Globus pallidus (tissue), 1 donor: Measurements from ENCODE around the gene PLA2G3.
"Not testable (repeated sequence)": the region's sequence is repeated elsewhere in the genome, so short reads cannot be mapped to it uniquely, and the experiment has no call there.

Experiments used
- DNase-seq: peaks from one replicate; pipeline ENCODE4 v3.0.0-alpha.2; 2015; ENCODE audit warnings: low spot score

Gene PLA2G3

GRCh38 chr22:31122532-31123291 lies 17.6 kb downstream of the PLA2G3 start, which contains the start of gene INPP5J:
INPP5J (plus strand) TSS chr22:31122966; CDS start chr22:31123015, 49 bp downstream.
- DNase-seq: no peak

- no peak for DNase-seq
Measured at GRCh38 chr22:31122196-31122531, 18.1 kb downstream of the PLA2G3 start.

GRCh38 chr22:31121403-31121802 lies 18.9 kb downstream of the PLA2G3 start:
- DNase-seq: no peak

GRCh38 chr22:31120642-31121041 lies 19.7 kb downstream of the PLA2G3 start:
- DNase-seq: no peak

GRCh38 chr22:31120230-31120629 lies 20.1 kb downstream of the PLA2G3 start:
- no peak for DNase-seq

- no peak for DNase-seq
Measured at GRCh38 chr22:31119026-31119717, 21.1 kb downstream of the PLA2G3 start.

- no peak for DNase-seq
Measured at GRCh38 chr22:31118046-31118820, 22.1 kb downstream of the PLA2G3 start.

GRCh38 chr22:31112547-31113091 lies 27.7 kb downstream of the PLA2G3 start:
- not testable (repeated sequence) for DNase-seq

- DNase-seq: no peak
Measured at GRCh38 chr22:31107894-31108218, 32.5 kb downstream of the PLA2G3 start.

GRCh38 chr22:31107178-31107893 lies 33.0 kb downstream of the PLA2G3 start, which contains the start of gene SELENOM:
SELENOM (minus strand) TSS chr22:31107568; CDS start chr22:31107505, 63 bp downstream.
- DNase-seq: peak; percentile 91

- DNase-seq: no peak
Measured at GRCh38 chr22:31106731-31107177, 33.6 kb downstream of the PLA2G3 start.

GRCh38 chr22:31106001-31106571 lies 34.2 kb downstream of the PLA2G3 start:
- no peak for DNase-seq

- no peak for DNase-seq
Measured at GRCh38 chr22:31105282-31105929, 34.9 kb downstream of the PLA2G3 start.

- no peak for DNase-seq
Measured at GRCh38 chr22:31104869-31105268, 35.4 kb downstream of the PLA2G3 start.

GRCh38 chr22:31103899-31104694 lies 36.2 kb downstream of the PLA2G3 start:
- DNase-seq: no peak

- no peak for DNase-seq
Measured at GRCh38 chr22:31103111-31103510, 37.2 kb downstream of the PLA2G3 start.

- DNase-seq: no peak
Measured at GRCh38 chr22:31102441-31103081, 37.7 kb downstream of the PLA2G3 start.

- no peak for DNase-seq
Measured at GRCh38 chr22:31100762-31101525, 39.4 kb downstream of the PLA2G3 start.
